ENCODE results near the gene HOXA2.

DNA sequence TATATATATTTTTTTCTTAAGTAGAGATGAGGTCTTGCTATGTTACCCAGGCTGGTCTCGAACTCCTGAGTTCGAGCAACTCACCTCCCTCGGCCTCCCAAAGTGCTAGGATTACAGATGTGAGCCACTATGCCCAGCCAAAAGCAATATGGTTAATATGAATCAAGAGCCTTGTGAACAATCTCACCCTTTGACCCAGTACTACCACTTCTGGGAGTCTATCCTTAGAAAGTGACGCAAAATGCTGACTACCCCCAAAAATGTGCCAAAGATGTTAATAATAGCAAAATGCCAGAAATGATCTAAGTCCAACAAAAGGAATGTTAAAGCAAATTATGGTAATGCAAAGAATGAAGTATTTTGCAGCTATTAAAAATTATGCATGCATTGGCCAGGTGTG, 51.0 kb downstream of the HOXA2 start:
- TF ChIP-seq BHLHE40 (IDR thresholded peaks at IDR 0.05; ENCODE audit: borderline replicate concordance) (no peak), SP1 (IDR thresholded peaks at IDR 0.05) (no peak), ELF4 (IDR thresholded peaks at IDR 0.05) (no peak), TARDBP (IDR thresholded peaks at IDR 0.05) (no peak), CTBP1 (IDR thresholded peaks at IDR 0.05; ENCODE audit: borderline replicate concordance) (no peak), FOXA1 (IDR thresholded peaks at IDR 0.05) (no peak), FOXM1 (IDR thresholded peaks at IDR 0.05; ENCODE audit: borderline replicate concordance) (no peak), ZNF384 (IDR thresholded peaks at IDR 0.05) (no peak), NFRKB (IDR thresholded peaks at IDR 0.05) (no peak), LEF1 (IDR thresholded peaks at IDR 0.05; ENCODE audit: borderline replicate concordance) (no peak), HDGF (IDR thresholded peaks at IDR 0.05; ENCODE audit: borderline replicate concordance) (no peak), SUZ12 (IDR thresholded peaks at IDR 0.05) (no peak), FOXK2 (IDR thresholded peaks at IDR 0.05) (no peak)
